COR-L47 (cell line): ENCODE results near the gene VPS72.

Source experiments
- DNase-seq: peaks from one replicate; lab custom pipeline; 2025; lab: John Stamatoyannopoulos, UW

VPS72 gene

GRCh38 chr1:151144474-151145303 lies 45.3 kb downstream of the VPS72 start:
- DNase-seq = no peak

GRCh38 chr1:151143986-151144385 lies 46.0 kb downstream of the VPS72 start:
- no peak for DNase-seq

- no peak for DNase-seq
Observed at GRCh38 chr1:151143057-151143435, 47.0 kb downstream of the VPS72 start.

GRCh38 chr1:151142411-151143056 lies 47.5 kb downstream of the VPS72 start:
- DNase-seq = no peak

GRCh38 chr1:151137789-151138188 lies 52.2 kb downstream of the VPS72 start:
- DNase-seq = no peak

- no peak for DNase-seq
Observed at GRCh38 chr1:151135433-151136385, 54.3 kb downstream of the VPS72 start.

GRCh38 chr1:151134991-151135390 lies 55.0 kb downstream of the VPS72 start:
- no peak for DNase-seq

- DNase-seq = no peak
Observed at GRCh38 chr1:151134396-151134795, 55.6 kb downstream of the VPS72 start.

GRCh38 chr1:151133018-151133806 lies 56.8 kb downstream of the VPS72 start:
- DNase-seq = no peak

- DNase-seq = no peak
Observed at GRCh38 chr1:151132335-151133017, 57.5 kb downstream of the VPS72 start.

- no peak for DNase-seq
Observed at GRCh38 chr1:151131701-151132334, 58.2 kb downstream of the VPS72 start.

- no peak for DNase-seq
Observed at GRCh38 chr1:151130987-151131586, 58.9 kb downstream of the VPS72 start.

- no peak for DNase-seq
Observed at GRCh38 chr1:151128800-151129199, 61.2 kb downstream of the VPS72 start.
